ENCODE data around the gene GPR21. TPM values are rescaled to one million over a fixed set of nuclear protein-coding genes. Genes with fewer than 3 reads are reported as not detected.

The GPR21 gene
- total RNA-seq, 2 experiments from 2014 or later, result 0.31 TPM; not detected in 1

GRCh38 chr9:123036893-123037545, 3.6 kb downstream of the GPR21 start:
- intact Hi-C loops (cut with micrococcal nuclease), result no loop called here
- H3K36me3 Mint-ChIP-seq, result peaks cover 13% of the 10 kb centered on the region
- H3K4me1 Mint-ChIP-seq (ENCODE audit: low read depth), result no peaks in the 10 kb centered on the region
- no peaks in the 10 kb centered on the region for H3K27me3 Mint-ChIP-seq
- ChIA-PET CTCF (no interaction called here), POLR2A (no interaction called here)
- DNase-seq, result no peak
- H3K9me3 Mint-ChIP-seq, result no peaks in the 10 kb centered on the region
- H3K27ac Mint-ChIP-seq, result no peak overlapping the region
- no peak overlapping the region for H3K4me3 Mint-ChIP-seq

- ChIA-PET CTCF (no interaction called here), POLR2A (no interaction called here)
- no peaks in the 10 kb centered on the region for H3K27me3 Mint-ChIP-seq
- DNase-seq, result no peak
- peaks cover 25% of the 10 kb centered on the region for H3K36me3 Mint-ChIP-seq
- H3K4me3 Mint-ChIP-seq, result no peak overlapping the region
- peaks cover 2% of the 10 kb centered on the region for H3K9me3 Mint-ChIP-seq
- H3K27ac Mint-ChIP-seq, result no peak overlapping the region
- no peaks in the 10 kb centered on the region for H3K4me1 Mint-ChIP-seq (ENCODE audit: low read depth)
- intact Hi-C loops (cut with micrococcal nuclease), result no loop called here
Measured at GRCh38 chr9:123039617-123040219, 6.3 kb downstream of the GPR21 start.

- Mint-ChIP-seq H3K4me3 (no peak overlapping the region), H3K27ac (no peak overlapping the region), H3K36me3 (peaks cover 22% of the 10 kb centered on the region), H3K4me1 (ENCODE audit: low read depth) (no peaks in the 10 kb centered on the region), H3K27me3 (no peaks in the 10 kb centered on the region), H3K9me3 (peaks cover 2% of the 10 kb centered on the region)
- CTCF ChIA-PET, result no interaction called here
- POLR2A ChIA-PET, result no interaction called here
- DNase-seq, result no peak
- intact Hi-C loops (cut with micrococcal nuclease), result no loop called here
Measured at GRCh38 chr9:123040801-123041200, 7.3 kb downstream of the GPR21 start.

- intact Hi-C loops (cut with micrococcal nuclease), result no loop called here
- DNase-seq, result no peak
- CTCF ChIA-PET, result no interaction called here
- no peaks in the 10 kb centered on the region for H3K27me3 Mint-ChIP-seq
- H3K27ac Mint-ChIP-seq, result no peak overlapping the region
- peaks cover 22% of the 10 kb centered on the region for H3K36me3 Mint-ChIP-seq
- H3K4me1 Mint-ChIP-seq (ENCODE audit: low read depth), result no peaks in the 10 kb centered on the region
- H3K9me3 Mint-ChIP-seq, result peaks cover 2% of the 10 kb centered on the region
- no peak overlapping the region for H3K4me3 Mint-ChIP-seq
- POLR2A ChIA-PET, result no interaction called here
Measured at GRCh38 chr9:123041489-123041888, 8.0 kb downstream of the GPR21 start.

- ChIA-PET POLR2A (no interaction called here), CTCF (no interaction called here)
- DNase-seq, result no peak
- Mint-ChIP-seq H3K9me3 (peaks cover 2% of the 10 kb centered on the region), H3K4me1 (ENCODE audit: low read depth) (no peaks in the 10 kb centered on the region), H3K27me3 (no peaks in the 10 kb centered on the region), H3K36me3 (peaks cover 19% of the 10 kb centered on the region), H3K4me3 (no peak overlapping the region), H3K27ac (no peak overlapping the region)
- intact Hi-C loops (cut with micrococcal nuclease), result no loop called here
Measured at GRCh38 chr9:123043081-123043939, 9.8 kb downstream of the GPR21 start.

- H3K27ac Mint-ChIP-seq, result no peak overlapping the region
- H3K4me3 Mint-ChIP-seq, result no peak overlapping the region
- no peak for DNase-seq
- CTCF ChIA-PET, result no interaction called here
- H3K9me3 Mint-ChIP-seq, result peaks cover 2% of the 10 kb centered on the region
- no peaks in the 10 kb centered on the region for H3K27me3 Mint-ChIP-seq
- POLR2A ChIA-PET, result no interaction called here
- no peaks in the 10 kb centered on the region for H3K4me1 Mint-ChIP-seq (ENCODE audit: low read depth)
- intact Hi-C loops (cut with micrococcal nuclease), result no loop called here
- H3K36me3 Mint-ChIP-seq, result peaks cover 20% of the 10 kb centered on the region
Measured at GRCh38 chr9:123044586-123044985, 11.1 kb downstream of the GPR21 start.

- CTCF ChIA-PET, result interaction anchor here (1.6 kb wide), 1 partner anchor 307 kb away, joined by 4 read pairs; no protein-coding TSS in a partner anchor
- POLR2A ChIA-PET, result no interaction called here
- Mint-ChIP-seq H3K27ac (no peak overlapping the region), H3K36me3 (peaks cover 22% of the 10 kb centered on the region), H3K4me1 (ENCODE audit: low read depth) (no peaks in the 10 kb centered on the region), H3K9me3 (peaks cover 2% of the 10 kb centered on the region), H3K4me3 (no peak overlapping the region), H3K27me3 (no peaks in the 10 kb centered on the region)
- intact Hi-C loops (cut with micrococcal nuclease), result no loop called here
- DNase-seq, result no peak
Measured at GRCh38 chr9:123046406-123047195, 13.1 kb downstream of the GPR21 start.

- intact Hi-C loops (cut with micrococcal nuclease), result no loop called here
- DNase-seq, result no peak
- Mint-ChIP-seq H3K36me3 (peaks cover 9% of the 10 kb centered on the region), H3K4me1 (ENCODE audit: low read depth) (no peaks in the 10 kb centered on the region), H3K27me3 (no peaks in the 10 kb centered on the region), H3K9me3 (no peaks in the 10 kb centered on the region), H3K4me3 (no peak overlapping the region), H3K27ac (no peak overlapping the region)
- POLR2A ChIA-PET, result no interaction called here
- CTCF ChIA-PET, result no interaction called here
Measured at GRCh38 chr9:123048748-123049147, 15.3 kb downstream of the GPR21 start.

- Mint-ChIP-seq H3K9me3 (no peaks in the 10 kb centered on the region), H3K4me1 (ENCODE audit: low read depth) (no peaks in the 10 kb centered on the region), H3K36me3 (peaks cover 8% of the 10 kb centered on the region), H3K27me3 (no peaks in the 10 kb centered on the region), H3K4me3 (no peak overlapping the region), H3K27ac (no peak overlapping the region)
- POLR2A ChIA-PET, result interaction anchor here (0.5 kb wide), 1 partner anchor 70 kb away, joined by 3 read pairs; no protein-coding TSS in a partner anchor
- CTCF ChIA-PET, result interaction anchor here (1.2 kb wide), 1 partner anchor 300 kb away, joined by 3 read pairs; no protein-coding TSS in a partner anchor
- no peak for DNase-seq
- intact Hi-C loops (cut with micrococcal nuclease), result no loop called here
Measured at GRCh38 chr9:123049589-123050222, 16.2 kb downstream of the GPR21 start.

- H3K4me1 Mint-ChIP-seq (ENCODE audit: low read depth), result no peaks in the 10 kb centered on the region
- H3K27ac Mint-ChIP-seq, result no peak overlapping the region
- ChIA-PET POLR2A (no interaction called here), CTCF (no interaction called here)
- no peaks in the 10 kb centered on the region for H3K27me3 Mint-ChIP-seq
- intact Hi-C loops (cut with micrococcal nuclease), result no loop called here
- H3K9me3 Mint-ChIP-seq, result no peaks in the 10 kb centered on the region
- no peak overlapping the region for H3K4me3 Mint-ChIP-seq
- H3K36me3 Mint-ChIP-seq, result peaks cover 10% of the 10 kb centered on the region
- DNase-seq, result no peak
Measured at GRCh38 chr9:123053046-123053445, 19.6 kb downstream of the GPR21 start.

- ChIA-PET POLR2A (no interaction called here), CTCF (no interaction called here)
- no peaks in the 10 kb centered on the region for H3K27me3 Mint-ChIP-seq
- no peaks in the 10 kb centered on the region for H3K4me1 Mint-ChIP-seq (ENCODE audit: low read depth)
- no peak overlapping the region for H3K27ac Mint-ChIP-seq
- H3K4me3 Mint-ChIP-seq, result no peak overlapping the region
- intact Hi-C loops (cut with micrococcal nuclease), result no loop called here
- H3K36me3 Mint-ChIP-seq, result peaks cover 10% of the 10 kb centered on the region
- no peak for DNase-seq
- no peaks in the 10 kb centered on the region for H3K9me3 Mint-ChIP-seq
Measured at GRCh38 chr9:123053711-123054110, 20.2 kb downstream of the GPR21 start.

GRCh38 chr9:123058834-123059233, 25.4 kb downstream of the GPR21 start:
- H3K36me3 Mint-ChIP-seq, result peaks cover 4% of the 10 kb centered on the region
- no peak for DNase-seq
- ChIA-PET POLR2A (no interaction called here), CTCF (no interaction called here)
- peaks cover 5% of the 10 kb centered on the region for H3K4me1 Mint-ChIP-seq (ENCODE audit: low read depth)
- intact Hi-C loops (cut with micrococcal nuclease), result no loop called here
- no peaks in the 10 kb centered on the region for H3K27me3 Mint-ChIP-seq
- no peaks in the 10 kb centered on the region for H3K9me3 Mint-ChIP-seq
- no peak overlapping the region for H3K27ac Mint-ChIP-seq
- no peak overlapping the region for H3K4me3 Mint-ChIP-seq

Measured in activated CD4-positive, alpha-beta memory T cell treated with anti-CD3 and anti-CD28 coated beads for 36 hours (primary cell).